SK-N-SH treated with all-trans-retinoic acid at 6 μM for 48 hours (cell line): ENCODE measurements around the gene COL23A1.

Experiments used
- ATAC-seq: fragments of 200-7000 bp; cut with Tn5 transposase; 3 replicates; pipeline ENCODE4 v1.9.1; 2020; ENCODE audit warnings: mild to moderate bottlenecking, moderate library complexity
- ARNTL ChIP-seq: fragments of 450-650 bp; formaldehyde crosslinking; IDR thresholded peaks from 2 replicates; pipeline ENCODE4 v1.5.0; 2020; ENCODE audit warnings: low read depth, mild to moderate bottlenecking, moderate library complexity, borderline replicate concordance
- BACH2 ChIP-seq: fragments of 250-450 bp; sonication (Bioruptor Pico); IDR thresholded peaks from 2 replicates; pipeline ENCODE4 v1.9.0; 2021; ENCODE audit warnings: mild to moderate bottlenecking, borderline replicate concordance
- CREB5 ChIP-seq: fragments of 250-450 bp; sonication (Bioruptor Pico); IDR thresholded peaks from 2 replicates; pipeline ENCODE4 v1.5.1; 2020; ENCODE audit warnings: low read depth, mild to moderate bottlenecking, moderate library complexity
- CSDC2 ChIP-seq: fragments of 250-450 bp; sonication (Bioruptor Pico); IDR thresholded peaks from 2 replicates; pipeline ENCODE4 v1.5.0; 2020; ENCODE audit warnings: mild to moderate bottlenecking, moderate library complexity
- ESRRG ChIP-seq: fragments of 250-450 bp; sonication (Bioruptor Pico); IDR thresholded peaks from 2 replicates; pipeline ENCODE4 v1.6.1; 2021; ENCODE audit warnings: mild to moderate bottlenecking
- GLIS3 ChIP-seq: fragments of 250-450 bp; sonication (Bioruptor Pico); IDR thresholded peaks from 2 replicates; pipeline ENCODE4 v1.5.0; 2020; ENCODE audit warnings: mild to moderate bottlenecking, moderate library complexity
- ISL1 ChIP-seq: fragments of 250-450 bp; sonication (Bioruptor Pico); IDR thresholded peaks from 2 replicates; pipeline ENCODE4 v2.1.2; 2022; ENCODE audit warnings: mild to moderate bottlenecking, moderate library complexity
- OSR1 ChIP-seq: fragments of 250-450 bp; sonication (Bioruptor Pico); IDR thresholded peaks from 2 replicates; pipeline ENCODE4 v1.8.0; 2022; ENCODE audit warnings: moderate library complexity, mild to moderate bottlenecking, inconsistent platforms
- PATZ1 ChIP-seq: fragments of 250-450 bp; sonication (Bioruptor Pico); IDR thresholded peaks from 2 replicates; pipeline ENCODE4 v1.8.0; 2020; ENCODE audit warnings: mild to moderate bottlenecking, moderate library complexity, borderline replicate concordance
- PPARA ChIP-seq: fragments of 250-450 bp; sonication (Bioruptor Pico); IDR thresholded peaks from 2 replicates; pipeline ENCODE4 v1.5.0; 2020; ENCODE audit warnings: mild to moderate bottlenecking, borderline replicate concordance
- RARB ChIP-seq: fragments of 250-450 bp; sonication (Bioruptor Pico); IDR thresholded peaks from 2 replicates; pipeline ENCODE4 v1.8.0; 2021; ENCODE audit warnings: mild to moderate bottlenecking, moderate library complexity
- SNAI2 ChIP-seq: fragments of 250-450 bp; sonication (Bioruptor Pico); IDR thresholded peaks from 2 replicates; pipeline ENCODE4 v1.5.0; 2020; ENCODE audit warnings: mild to moderate bottlenecking, moderate library complexity
- TCF4 ChIP-seq: fragments of 250-450 bp; sonication (Bioruptor Pico); IDR thresholded peaks from 2 replicates; pipeline ENCODE4 v1.8.0; 2021; ENCODE audit warnings: mild to moderate bottlenecking, moderate library complexity, borderline replicate concordance
- TOX ChIP-seq: fragments of 250-450 bp; sonication (Bioruptor Pico); IDR thresholded peaks from 2 replicates; pipeline ENCODE4 v1.8.0; 2021; ENCODE audit warnings: mild to moderate bottlenecking, moderate library complexity, borderline replicate concordance
- TSHZ2 ChIP-seq: fragments of 250-450 bp; sonication (Bioruptor Pico); IDR thresholded peaks from 2 replicates; pipeline ENCODE4 v1.5.0; 2020; ENCODE audit warnings: mild to moderate bottlenecking, moderate library complexity
- ZC3H10 ChIP-seq: fragments of 250-450 bp; sonication (Bioruptor Pico); IDR thresholded peaks from 2 replicates; pipeline ENCODE4 v1.5.1; 2021; ENCODE audit warnings: mild to moderate bottlenecking, moderate library complexity
- ZFP3 ChIP-seq: fragments of 250-450 bp; sonication (Bioruptor Pico); IDR thresholded peaks from 2 replicates; pipeline ENCODE4 v1.5.0; 2020; ENCODE audit warnings: mild to moderate bottlenecking, moderate library complexity
- ZFP30 ChIP-seq: fragments of 450-650 bp; formaldehyde crosslinking; IDR thresholded peaks from 2 replicates; pipeline ENCODE4 v1.5.0; 2022; ENCODE audit warnings: mild to moderate bottlenecking, moderate library complexity
- ZNF70 ChIP-seq: fragments of 450-650 bp; formaldehyde crosslinking; IDR thresholded peaks from 2 replicates; pipeline ENCODE4 v1.5.0; 2020; ENCODE audit warnings: mild to moderate bottlenecking, moderate library complexity
- ZNF8 ChIP-seq: fragments of 450-650 bp; formaldehyde crosslinking; IDR thresholded peaks from 2 replicates; pipeline ENCODE4 v1.5.0; 2020; ENCODE audit warnings: mild to moderate bottlenecking, moderate library complexity
- TF ChIP-seq, protein P1 (sequence below): fragments of 250-450 bp; sonication (Bioruptor Pico); IDR thresholded peaks from 2 replicates; pipeline ENCODE4 v1.8.0; 2021; ENCODE audit warnings: low read depth, mild to moderate bottlenecking, moderate library complexity, borderline replicate concordance

COL23A1 gene

GRCh38 chr5:178380541-178381074, 209.6 kb downstream of the COL23A1 start (continued):
- TF ChIP-seq CREB5 (CRISPR knock-in tag) (no peak), ZNF70 (CRISPR knock-in tag) (no peak), GLIS3 (CRISPR knock-in tag) (no peak), TCF4 (CRISPR knock-in tag) (no peak), ZC3H10 (CRISPR knock-in tag) (no peak), ESRRG (CRISPR knock-in tag) (no peak), TOX (CRISPR knock-in tag) (no peak), RARB (no peak), OSR1 (CRISPR knock-in tag) (no peak)
- TF ChIP-seq, all 23 proteins: peak for 0

DNA sequence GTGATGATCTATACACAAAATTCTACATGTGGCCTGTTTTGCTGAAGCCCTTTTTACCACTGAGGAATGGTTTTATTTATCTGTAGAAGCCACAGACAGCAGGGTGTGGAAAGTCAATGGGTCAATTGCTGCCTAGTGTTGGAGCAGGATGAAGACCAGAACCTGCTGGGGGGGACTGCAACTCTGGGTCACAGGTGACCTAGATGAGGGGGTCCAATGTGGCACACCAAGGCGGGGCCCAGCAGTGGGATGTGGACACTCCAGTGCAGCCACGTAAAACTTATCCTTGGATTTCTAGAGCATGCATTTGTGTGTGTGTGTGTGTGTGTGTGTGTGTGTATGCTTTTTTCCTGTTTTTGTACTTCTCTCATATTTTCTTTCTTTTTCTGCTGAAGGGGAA, 210.1 kb downstream of the COL23A1 start:
- TF ChIP-seq TCF4 (CRISPR knock-in tag) (no peak), BACH2 (no peak), ZNF8 (CRISPR knock-in tag) (no peak), OSR1 (CRISPR knock-in tag) (no peak), TSHZ2 (CRISPR knock-in tag) (no peak), ARNTL (CRISPR knock-in tag) (no peak), PATZ1 (CRISPR knock-in tag) (no peak), ZFP3 (CRISPR knock-in tag) (no peak), ESRRG (CRISPR knock-in tag) (no peak), SNAI2 (CRISPR knock-in tag) (no peak), ZFP30 (CRISPR knock-in tag) (no peak), ZC3H10 (CRISPR knock-in tag) (no peak), PPARA (CRISPR knock-in tag) (no peak), CSDC2 (no peak), ISL1 (CRISPR knock-in tag) (no peak), CREB5 (CRISPR knock-in tag) (no peak)
- TF ChIP-seq, protein P1, sequence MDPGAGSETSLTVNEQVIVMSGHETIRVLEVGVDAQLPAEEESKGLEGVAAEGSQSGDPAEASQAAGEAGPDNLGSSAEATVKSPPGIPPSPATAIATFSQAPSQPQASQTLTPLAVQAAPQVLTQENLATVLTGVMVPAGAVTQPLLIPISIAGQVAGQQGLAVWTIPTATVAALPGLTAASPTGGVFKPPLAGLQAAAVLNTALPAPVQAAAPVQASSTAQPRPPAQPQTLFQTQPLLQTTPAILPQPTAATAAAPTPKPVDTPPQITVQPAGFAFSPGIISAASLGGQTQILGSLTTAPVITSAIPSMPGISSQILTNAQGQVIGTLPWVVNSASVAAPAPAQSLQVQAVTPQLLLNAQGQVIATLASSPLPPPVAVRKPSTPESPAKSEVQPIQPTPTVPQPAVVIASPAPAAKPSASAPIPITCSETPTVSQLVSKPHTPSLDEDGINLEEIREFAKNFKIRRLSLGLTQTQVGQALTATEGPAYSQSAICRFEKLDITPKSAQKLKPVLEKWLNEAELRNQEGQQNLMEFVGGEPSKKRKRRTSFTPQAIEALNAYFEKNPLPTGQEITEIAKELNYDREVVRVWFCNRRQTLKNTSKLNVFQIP (CRISPR knock-in tag), result no peak
- no peak for ATAC-seq
